WTC11 (cell line): ENCODE data around the gene FCN1. TPM values are rescaled to one million over a fixed set of nuclear protein-coding genes. Genes with fewer than 3 reads are reported as not detected.

ENCODE experiments used
- ATAC-seq: fragments of 200-7000 bp; cut with Tn5 transposase; 2 replicates; pipeline ENCODE4 v1.10.0; 2021; ENCODE audit warnings: mild to moderate bottlenecking, moderate library complexity
- CTCF ChIA-PET: fragments of 300-600 bp; sonication (Branson Sonifier 250); formaldehyde crosslinking; loops from one replicate; lab custom pipeline; 2021; ENCODE audit warnings: antibody characterized with exemption; lab: Charles Lee
- POLR2A ChIA-PET: fragments of 350-600 bp; sonication (Branson Sonifier 250); formaldehyde crosslinking; loops from one replicate; lab custom pipeline; 2021; ENCODE audit warnings: antibody characterized with exemption; lab: Charles Lee
- DNase-seq: peaks from one replicate; pipeline ENCODE4 v3.0.0; 2021; ENCODE audit warnings: low spot score
- H3K27ac Mint-ChIP-seq: 2 replicates; pipeline ENCODE4 v1.8.0; 2021; ENCODE audit warnings: mixed read lengths
- H3K27me3 Mint-ChIP-seq: 2 replicates; pipeline ENCODE4 v1.8.0; 2021; ENCODE audit warnings: low read depth, mild to moderate bottlenecking, moderate library complexity, mixed read lengths
- H3K36me3 Mint-ChIP-seq: 2 replicates; pipeline ENCODE4 v1.8.0; 2021; ENCODE audit warnings: mixed read lengths
- H3K4me1 Mint-ChIP-seq: 2 replicates; pipeline ENCODE4 v1.8.0; 2022; ENCODE audit warnings: mixed read lengths
- H3K4me3 Mint-ChIP-seq: 2 replicates; pipeline ENCODE4 v1.8.0; 2021; ENCODE audit warnings: mild to moderate bottlenecking, moderate library complexity, mixed read lengths
- H3K9me3 Mint-ChIP-seq: 2 replicates; pipeline ENCODE4 v1.8.0; 2021; ENCODE audit warnings: mixed read lengths
- AR ChIP-seq: fragments of 250-450 bp; sonication (Bioruptor Pico); IDR thresholded peaks from 2 replicates; pipeline ENCODE4 v1.9.0; 2021; ENCODE audit warnings: mild to moderate bottlenecking
- ATF6 ChIP-seq: sonication (generic); formaldehyde crosslinking; IDR thresholded peaks from 2 replicates; pipeline ENCODE4 v1.8.1; 2023; ENCODE audit warnings: mild to moderate bottlenecking, missing genetic modification reagents
- CTCF ChIP-seq: fragments of 200-600 bp; IDR thresholded peaks from 2 replicates; pipeline ENCODE4 v1.8.0; 2022; ENCODE audit warnings: antibody characterized with exemption
- HMGXB4 ChIP-seq: sonication (generic); formaldehyde crosslinking; IDR thresholded peaks from 2 replicates; pipeline ENCODE4 v1.8.1; 2023; ENCODE audit warnings: mild to moderate bottlenecking, moderate library complexity, missing genetic modification reagents
- MAX ChIP-seq: sonication (generic); formaldehyde crosslinking; IDR thresholded peaks from 2 replicates; pipeline ENCODE4 v1.8.0; 2022; ENCODE audit warnings: mild to moderate bottlenecking, missing genetic modification reagents
- MYBL2 ChIP-seq: sonication (generic); formaldehyde crosslinking; IDR thresholded peaks from 2 replicates; pipeline ENCODE4 v1.8.1; 2023; ENCODE audit warnings: mild to moderate bottlenecking, moderate library complexity, missing genetic modification reagents
- NR1H2 ChIP-seq: sonication (generic); formaldehyde crosslinking; IDR thresholded peaks from 2 replicates; pipeline ENCODE4 v1.9.0; 2021; ENCODE audit warnings: mild to moderate bottlenecking, moderate library complexity, missing genetic modification reagents
- TEAD4 ChIP-seq: sonication (generic); formaldehyde crosslinking; IDR thresholded peaks from 2 replicates; pipeline ENCODE4 v1.8.0; 2022; ENCODE audit warnings: mild to moderate bottlenecking, missing genetic modification reagents
- ZNF281 ChIP-seq: sonication (generic); formaldehyde crosslinking; IDR thresholded peaks from 2 replicates; pipeline ENCODE4 v1.8.0; 2023; ENCODE audit warnings: mild to moderate bottlenecking, missing genetic modification reagents
- ZNF671 ChIP-seq: fragments of 250-450 bp; sonication (Bioruptor Pico); IDR thresholded peaks from 2 replicates; pipeline ENCODE4 v1.8.0; 2021; ENCODE audit warnings: mild to moderate bottlenecking
- ZSCAN18 ChIP-seq: fragments of 250-450 bp; sonication (Bioruptor Pico); IDR thresholded peaks from 2 replicates; pipeline ENCODE4 v2.1.2; 2022; ENCODE audit warnings: mild to moderate bottlenecking, moderate library complexity
- total RNA-seq: library from RNA; stranded (reverse); gene quantifications from 3 replicates; pipeline ENCODE4 v1.2.3, GENCODE V29; 2021

FCN1 gene
- total RNA-seq, 1 experiment from 2014 or later = not detected

- no peak for TF ChIP-seq ZSCAN18 (CRISPR knock-in tag)
- no peak for TF ChIP-seq HMGXB4 (CRISPR knock-in tag)
- no peak for TF ChIP-seq AR (CRISPR knock-in tag)
- no peak for TF ChIP-seq TEAD4 (CRISPR knock-in tag)
- no peak for TF ChIP-seq ZNF281 (CRISPR knock-in tag)
- no peak for TF ChIP-seq CTCF
Measured at GRCh38 chr9:134899818-134900217, 17.9 kb downstream of the FCN1 start (continued).

- Mint-ChIP-seq H3K9me3 (peaks cover 29% of the 10 kb centered on the region), H3K4me3 (no peak overlapping the region), H3K36me3 (peaks cover 14% of the 10 kb centered on the region), H3K27ac (no peak overlapping the region), H3K4me1 (no peaks in the 10 kb centered on the region), H3K27me3 (no peaks in the 10 kb centered on the region; the same call in 1 of the 2 replicates)
- no peak for TF ChIP-seq ATF6 (CRISPR knock-in tag)
- TF ChIP-seq NR1H2 (CRISPR knock-in tag) = no peak
- TF ChIP-seq ZNF281 (CRISPR knock-in tag) = no peak
- no peak for TF ChIP-seq MAX (CRISPR knock-in tag)
- no peak for TF ChIP-seq ZNF671 (CRISPR knock-in tag)
- no peak for TF ChIP-seq MYBL2 (CRISPR knock-in tag)
- POLR2A ChIA-PET = no interaction called here
- ATAC-seq (no peak), DNase-seq (no peak)
- CTCF ChIA-PET = interaction anchor here (2.2 kb wide), 1 partner anchor 121 kb away, joined by 8 read pairs; no protein-coding TSS in a partner anchor
Measured at GRCh38 chr9:134899168-134899567, 18.5 kb downstream of the FCN1 start.
